Measurements from ENCODE around the gene TENM3.

TENM3 gene

DNA sequence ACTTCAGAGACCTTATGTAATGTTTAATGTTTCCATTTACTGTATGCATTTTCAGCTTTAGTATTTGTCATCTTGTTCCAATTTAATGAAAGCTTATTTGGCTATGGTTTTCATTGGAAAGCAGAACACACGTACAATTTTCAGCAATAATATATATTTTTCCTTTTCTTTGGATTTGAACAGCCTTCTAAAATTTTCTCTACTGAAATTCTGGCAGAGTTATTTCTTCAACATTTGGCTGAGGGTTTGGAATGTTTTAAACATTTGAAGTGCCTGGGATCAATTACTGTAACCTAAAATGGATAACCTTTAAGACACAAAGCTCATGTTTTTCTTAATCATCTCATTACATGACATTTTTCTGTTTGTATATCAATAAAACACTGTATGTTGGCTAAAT lies 156.9 kb downstream of the TENM3 start:
- TF ChIP-seq, protein P1, sequence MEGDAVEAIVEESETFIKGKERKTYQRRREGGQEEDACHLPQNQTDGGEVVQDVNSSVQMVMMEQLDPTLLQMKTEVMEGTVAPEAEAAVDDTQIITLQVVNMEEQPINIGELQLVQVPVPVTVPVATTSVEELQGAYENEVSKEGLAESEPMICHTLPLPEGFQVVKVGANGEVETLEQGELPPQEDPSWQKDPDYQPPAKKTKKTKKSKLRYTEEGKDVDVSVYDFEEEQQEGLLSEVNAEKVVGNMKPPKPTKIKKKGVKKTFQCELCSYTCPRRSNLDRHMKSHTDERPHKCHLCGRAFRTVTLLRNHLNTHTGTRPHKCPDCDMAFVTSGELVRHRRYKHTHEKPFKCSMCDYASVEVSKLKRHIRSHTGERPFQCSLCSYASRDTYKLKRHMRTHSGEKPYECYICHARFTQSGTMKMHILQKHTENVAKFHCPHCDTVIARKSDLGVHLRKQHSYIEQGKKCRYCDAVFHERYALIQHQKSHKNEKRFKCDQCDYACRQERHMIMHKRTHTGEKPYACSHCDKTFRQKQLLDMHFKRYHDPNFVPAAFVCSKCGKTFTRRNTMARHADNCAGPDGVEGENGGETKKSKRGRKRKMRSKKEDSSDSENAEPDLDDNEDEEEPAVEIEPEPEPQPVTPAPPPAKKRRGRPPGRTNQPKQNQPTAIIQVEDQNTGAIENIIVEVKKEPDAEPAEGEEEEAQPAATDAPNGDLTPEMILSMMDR (IDR thresholded peaks at IDR 0.05; ENCODE audit: control extremely low read depth, extremely low read depth, low read depth, missing control alignments): no peak
- ChIA-PET CTCF (interaction anchor here (1.2 kb wide), 1 partner anchor 10 kb away, joined by 3 read pairs; no protein-coding TSS in a partner anchor), POLR2A (no interaction called here)
- no peak for DNase-seq (ENCODE audit: extremely low spot score)

DNA sequence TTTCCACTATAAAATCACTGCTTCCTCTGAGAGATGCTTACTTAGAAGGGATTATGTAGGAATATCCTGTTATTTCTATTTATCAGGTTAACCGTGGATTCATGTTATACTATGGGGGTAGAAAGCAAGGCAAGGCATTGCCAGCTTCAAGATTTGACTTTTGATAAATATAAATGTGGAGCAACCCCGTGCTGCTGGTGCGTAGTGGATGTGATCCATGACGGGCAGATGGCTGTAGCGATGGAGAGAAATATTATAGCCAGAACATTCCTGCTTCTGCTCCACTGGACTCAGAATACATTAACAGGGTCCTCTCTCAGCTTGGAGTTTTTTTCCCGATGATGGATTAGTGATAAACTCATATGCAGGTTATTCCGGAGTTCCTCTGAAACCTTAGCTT lies 157.6 kb downstream of the TENM3 start:
- ChIA-PET POLR2A (no interaction called here), CTCF (interaction anchor here (1.2 kb wide), 1 partner anchor 10 kb away, joined by 3 read pairs; no protein-coding TSS in a partner anchor)
- no peak for DNase-seq (ENCODE audit: extremely low spot score)
- TF ChIP-seq, protein P1 (IDR thresholded peaks at IDR 0.05; ENCODE audit: control extremely low read depth, extremely low read depth, low read depth, missing control alignments): no peak

DNA sequence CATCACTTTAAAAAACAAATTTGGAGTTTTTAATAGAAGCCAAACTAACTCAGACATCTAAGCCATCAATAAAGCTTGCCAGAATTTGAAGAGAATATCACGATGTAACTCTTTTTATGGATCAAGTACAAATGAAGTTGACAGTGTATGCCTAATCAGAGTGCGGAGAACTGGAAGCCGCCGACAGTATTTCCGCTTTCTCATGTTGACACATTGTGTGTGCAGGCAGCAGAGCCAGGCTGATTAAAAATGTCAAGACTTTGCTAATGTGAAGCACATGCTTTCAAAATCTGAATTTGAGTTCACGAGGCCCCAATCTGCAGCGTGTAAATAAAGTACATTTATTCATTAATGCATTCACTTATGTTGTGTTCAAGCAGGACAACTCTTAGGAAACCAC lies 161.2 kb downstream of the TENM3 start:
- TF ChIP-seq, protein P1 (IDR thresholded peaks at IDR 0.05; ENCODE audit: control extremely low read depth, extremely low read depth, low read depth, missing control alignments): no peak
- DNase-seq (ENCODE audit: extremely low spot score): no peak
- CTCF ChIA-PET: interaction anchor here (1.6 kb wide), 1 partner anchor 12 kb away, joined by 3 read pairs; no protein-coding TSS in a partner anchor
- POLR2A ChIA-PET: no interaction called here

DNA sequence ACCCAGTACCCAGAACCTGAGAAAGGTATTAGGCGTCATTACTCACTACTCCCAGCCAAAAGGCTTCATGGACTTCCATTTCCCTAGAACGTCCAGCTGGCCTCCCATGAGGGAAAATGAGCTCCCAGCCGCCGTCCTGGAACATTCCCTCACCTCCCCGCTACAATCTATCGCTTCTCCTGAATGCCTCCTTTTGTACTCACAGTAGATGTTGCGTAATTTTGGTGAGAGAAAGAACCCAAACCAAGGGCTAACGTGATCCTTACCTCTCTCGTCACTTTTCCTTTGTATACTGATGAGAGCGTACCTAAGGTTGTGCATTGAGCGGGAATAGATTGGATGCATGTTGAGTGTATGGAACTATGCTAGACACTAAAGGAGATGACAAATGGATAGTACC lies 161.9 kb downstream of the TENM3 start:
- CTCF ChIA-PET: interaction anchor here (1.6 kb wide), 1 partner anchor 11 kb away, joined by 3 read pairs; no protein-coding TSS in a partner anchor
- DNase-seq (ENCODE audit: extremely low spot score): no peak
- POLR2A ChIA-PET: no interaction called here

DNA sequence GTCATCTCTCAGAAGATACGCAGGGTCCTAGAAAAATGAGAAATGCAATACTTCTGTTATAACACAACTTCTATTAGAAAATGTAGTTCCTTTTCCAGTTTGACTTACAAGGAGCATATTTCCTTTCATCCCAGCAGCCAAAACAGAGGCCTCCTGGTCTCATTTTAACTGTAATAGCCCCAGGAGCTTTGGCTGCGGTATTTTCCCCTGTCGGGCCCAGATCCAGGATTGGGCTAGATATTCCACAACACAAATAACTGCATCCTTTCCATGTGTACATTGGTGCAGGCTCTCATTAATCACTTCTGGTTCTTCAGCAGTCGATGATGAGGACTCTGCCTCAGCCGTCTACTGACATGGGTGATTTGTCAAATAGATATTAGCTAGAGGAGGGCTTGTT lies 166.1 kb downstream of the TENM3 start:
- ChIA-PET POLR2A (no interaction called here), CTCF (no interaction called here)
- DNase-seq (ENCODE audit: extremely low spot score): no peak
- TF ChIP-seq, protein P1 (IDR thresholded peaks at IDR 0.05; ENCODE audit: control extremely low read depth, extremely low read depth, low read depth, missing control alignments): no peak

More for the DNA sequence above, 161.9 kb downstream of the TENM3 start:
- TF ChIP-seq, protein P1 (IDR thresholded peaks at IDR 0.05; ENCODE audit: control extremely low read depth, extremely low read depth, low read depth, missing control alignments): no peak

DNA sequence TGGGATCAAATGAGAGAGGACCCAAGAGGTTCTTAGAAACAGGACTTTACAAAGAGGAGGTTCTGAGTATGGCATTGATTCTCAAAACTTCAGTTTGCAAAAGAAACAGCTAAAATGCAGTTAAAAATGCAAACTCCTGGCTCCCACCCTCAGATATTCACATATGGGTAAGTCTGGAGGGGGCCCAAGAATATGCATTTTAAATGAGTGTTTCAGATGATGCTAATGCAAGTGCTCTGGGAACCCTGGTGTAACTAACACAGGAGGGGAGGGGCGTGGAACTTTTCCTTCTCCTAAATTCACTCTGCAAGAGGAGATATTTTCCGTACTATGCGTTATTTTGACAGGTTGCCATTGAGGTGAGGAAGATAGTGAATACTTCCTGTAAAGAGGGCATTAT lies 168.2 kb downstream of the TENM3 start:
- POLR2A ChIA-PET: no interaction called here
- TF ChIP-seq, protein P1 (IDR thresholded peaks at IDR 0.05; ENCODE audit: control extremely low read depth, extremely low read depth, low read depth, missing control alignments): no peak
- CTCF ChIA-PET: interaction anchor here (1.0 kb wide), 1 partner anchor 33 kb away, joined by 3 read pairs; no protein-coding TSS in a partner anchor
- no peak for DNase-seq (ENCODE audit: extremely low spot score)

DNA sequence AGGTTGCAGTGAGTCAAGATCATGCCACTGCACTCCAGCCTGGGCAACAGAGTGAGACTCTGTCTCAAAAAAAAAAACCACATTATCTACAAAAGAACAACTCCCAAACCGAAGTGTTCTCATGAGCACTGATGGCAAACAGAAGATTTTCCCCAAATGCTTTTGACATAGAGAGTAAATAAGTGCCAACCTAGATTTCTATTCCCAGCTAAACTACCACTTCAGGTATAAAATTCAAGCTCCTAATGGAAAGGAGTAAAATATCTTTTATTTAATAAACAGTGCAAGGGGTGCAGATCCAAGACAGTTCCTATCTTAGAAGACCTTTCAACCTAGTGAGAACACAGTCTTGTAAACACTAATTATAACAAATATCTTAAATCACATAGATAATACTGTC lies 170.3 kb downstream of the TENM3 start:
- POLR2A ChIA-PET: no interaction called here
- CTCF ChIA-PET: no interaction called here
- no peak for DNase-seq (ENCODE audit: extremely low spot score)
- TF ChIP-seq, protein P1 (IDR thresholded peaks at IDR 0.05; ENCODE audit: control extremely low read depth, extremely low read depth, low read depth, missing control alignments): no peak

Measured in GM10248 (cell line).